Neural cell (in vitro differentiated cells): ENCODE measurements around the gene HAS3. TPM values are rescaled to one million over a fixed set of nuclear protein-coding genes. Genes with fewer than 3 reads are reported as not detected.
A peak's percentile ranks its signal among the peaks of the same experiment; 100 is the strongest.

ENCODE experiments used
- H2AFZ ChIP-seq: fragments of 200-600, 300-800 bp; sonication (generic), shearing (Covaris generic); 2 replicates; pipeline ENCODE4 v1.6.0; 2014; ENCODE audit warnings: low read depth, mild to moderate bottlenecking, antibody characterized with exemption, low read length, moderate library complexity
- H3F3A ChIP-seq: fragments of 200-600 bp; shearing (Covaris generic); 2 replicates; pipeline ENCODE4 v1.6.1; 2016; ENCODE audit warnings: mild to moderate bottlenecking, moderate library complexity, mixed read lengths, antibody characterized with exemption, low read length; ENCODE audit not compliant: insufficient read depth, poor library complexity, severe bottlenecking
- H3K27ac ChIP-seq: fragments of 200-600, 300-800 bp; sonication (generic), shearing (Covaris generic); 2 replicates; pipeline ENCODE4 v1.5.1; 2014; ENCODE audit warnings: mild to moderate bottlenecking, low read length, moderate library complexity
- H3K27me3 ChIP-seq: fragments of 300-800, 200-600 bp; sonication (generic), shearing (Covaris generic); 2 replicates; pipeline ENCODE4 v1.6.0; 2014; ENCODE audit warnings: mild to moderate bottlenecking, low read depth, low read length, moderate library complexity; ENCODE audit not compliant: insufficient read depth
- H3K36me3 ChIP-seq: fragments of 300-800, 200-600 bp; sonication (generic), shearing (Covaris generic); 2 replicates; pipeline ENCODE4 v1.5.1; 2014; ENCODE audit warnings: mild to moderate bottlenecking, antibody characterized with exemption, low read length, moderate library complexity; ENCODE audit not compliant: insufficient read depth
- H3K4me2 ChIP-seq: fragments of 300-800, 200-600 bp; sonication (generic), shearing (Covaris generic); 2 replicates; pipeline ENCODE4 v1.6.0; 2014; ENCODE audit warnings: mild to moderate bottlenecking, low read length
- H3K4me3 ChIP-seq: fragments of 300-800, 200-600 bp; sonication (generic), shearing (Covaris generic); 2 replicates; pipeline ENCODE4 v1.5.1; 2014; ENCODE audit warnings: mild to moderate bottlenecking, low read length, moderate library complexity
- H3K79me2 ChIP-seq: fragments of 200-600 bp; shearing (Covaris generic); replicated peaks from 2 replicates; pipeline ENCODE4 v1.6.0; 2014; ENCODE audit warnings: mild to moderate bottlenecking, low read length, moderate library complexity; ENCODE audit not compliant: insufficient read depth
- H3K9ac ChIP-seq: fragments of 300-800, 200-600 bp; sonication (generic), shearing (Covaris generic); 2 replicates; pipeline ENCODE4 v1.6.1; 2016; ENCODE audit warnings: mild to moderate bottlenecking, low read length, mixed read lengths
- H3K9me2 ChIP-seq: fragments of 200-600 bp; shearing (Covaris generic); 2 replicates; pipeline ENCODE4 v1.6.1; 2016; ENCODE audit warnings: mild to moderate bottlenecking, low read length, mixed read lengths; ENCODE audit not compliant: insufficient read depth
- H3K9me3 ChIP-seq: fragments of 200-600, 300-800 bp; sonication (generic), shearing (Covaris generic); 2 replicates; pipeline ENCODE4 v1.6.1; 2016; ENCODE audit warnings: mild to moderate bottlenecking, mixed run types, low read length, moderate library complexity, mixed read lengths
- H4K20me1 ChIP-seq: fragments of 200-600 bp; shearing (Covaris generic); 2 replicates; pipeline ENCODE4 v1.6.1; 2016; ENCODE audit warnings: mild to moderate bottlenecking, mixed run types; ENCODE audit not compliant: insufficient read depth
- CTCF ChIP-seq: fragments of 450-650 bp; IDR thresholded peaks from 2 replicates; pipeline ENCODE4 v1.5.1; 2014; ENCODE audit warnings: antibody characterized with exemption, mild to moderate bottlenecking, moderate library complexity; ENCODE audit not compliant: poor library complexity, severe bottlenecking
- EP300 ChIP-seq: fragments of 450-650 bp; conservative IDR thresholded peaks from 2 replicates; pipeline ENCODE4 v1.6.1; 2014; ENCODE audit warnings: antibody characterized with exemption, mild to moderate bottlenecking, moderate library complexity; ENCODE audit not compliant: poor library complexity, severe bottlenecking
- EZH2 ChIP-seq: fragments of 200-600, 300-800 bp; shearing (Covaris generic), sonication (generic); IDR thresholded peaks from 2 replicates; pipeline ENCODE4 v1.6.1; 2014; ENCODE audit warnings: antibody characterized with exemption, low read length, borderline replicate concordance, mild to moderate bottlenecking; ENCODE audit not compliant: insufficient read depth, poor library complexity, severe bottlenecking
- MXI1 ChIP-seq: fragments of 450-650 bp; conservative IDR thresholded peaks from 2 replicates; pipeline ENCODE4 v1.6.1; 2014; ENCODE audit warnings: antibody characterized with exemption, mild to moderate bottlenecking; ENCODE audit not compliant: poor library complexity, severe bottlenecking
- POLR2AphosphoS5 ChIP-seq: IDR thresholded peaks from 2 replicates; pipeline ENCODE4 v1.6.1; 2012
- RAD21 ChIP-seq: fragments of 450-650 bp; conservative IDR thresholded peaks from 2 replicates; pipeline ENCODE4 v1.6.1; 2014; ENCODE audit warnings: antibody characterized with exemption, mild to moderate bottlenecking, moderate library complexity
- SMC3 ChIP-seq: fragments of 450-650 bp; conservative IDR thresholded peaks from 2 replicates; pipeline ENCODE4 v1.6.1; 2014; ENCODE audit warnings: antibody characterized with exemption, mild to moderate bottlenecking, moderate library complexity; ENCODE audit not compliant: poor library complexity
- TAF1 ChIP-seq: IDR thresholded peaks from 2 replicates; pipeline ENCODE4 v1.6.1; 2012; ENCODE audit warnings: low read depth
- polyA plus RNA-seq: library from polyadenylated mRNA; depleted of rRNA; stranded (reverse); fragments of >200 nt; gene quantifications from 2 replicates; pipeline ENCODE4 v1.2.3, GENCODE V29; 2014
- TF ChIP-seq, protein P1 (sequence below): IDR thresholded peaks from 2 replicates; pipeline ENCODE4 v1.6.1; 2012; ENCODE audit warnings: borderline replicate concordance

HAS3 gene
- polyA plus RNA-seq, 1 donor from 2014 or later = 12.5 TPM

- Histone ChIP-seq H3K4me3 (peak overlapping the region; percentile 10), H3K9ac (no peak overlapping the region), H3K36me3 (peaks cover 11% of the 10 kb centered on the region), H3K4me2 (no peak overlapping the region), H4K20me1 (no peaks in the 10 kb centered on the region), H3K27me3 (no peaks in the 10 kb centered on the region), H2AFZ (no peak overlapping the region), H3K79me2 (peaks cover 39% of the 10 kb centered on the region), H3F3A (peaks cover 3% of the 10 kb centered on the region), H3K27ac (no peak overlapping the region), H3K9me3 (no peaks in the 10 kb centered on the region), H3K9me2 (no peaks in the 10 kb centered on the region)
- TF ChIP-seq CTCF = peak; percentile 58
- TF ChIP-seq EZH2 = no peak
These were observed 7.1 kb downstream of the HAS3 start for GRCh38 chr16:69112285-69113129.

- peaks cover under 1% of the 10 kb centered on the region for H3F3A ChIP-seq
- peaks cover 17% of the 10 kb centered on the region for H3K36me3 ChIP-seq
- no peak overlapping the region for H3K27ac ChIP-seq
- H2AFZ ChIP-seq = no peak overlapping the region
- no peaks in the 10 kb centered on the region for H3K9me2 ChIP-seq
- H3K4me3 ChIP-seq = no peak overlapping the region
- no peak for TF ChIP-seq EZH2
- no peaks in the 10 kb centered on the region for H3K9me3 ChIP-seq
- no peaks in the 10 kb centered on the region for H4K20me1 ChIP-seq
- H3K9ac ChIP-seq = no peak overlapping the region
- H3K27me3 ChIP-seq = no peaks in the 10 kb centered on the region
- peaks cover 39% of the 10 kb centered on the region for H3K79me2 ChIP-seq
- no peak overlapping the region for H3K4me2 ChIP-seq
These were observed 7.8 kb downstream of the HAS3 start for GRCh38 chr16:69113216-69113615.

DNA sequence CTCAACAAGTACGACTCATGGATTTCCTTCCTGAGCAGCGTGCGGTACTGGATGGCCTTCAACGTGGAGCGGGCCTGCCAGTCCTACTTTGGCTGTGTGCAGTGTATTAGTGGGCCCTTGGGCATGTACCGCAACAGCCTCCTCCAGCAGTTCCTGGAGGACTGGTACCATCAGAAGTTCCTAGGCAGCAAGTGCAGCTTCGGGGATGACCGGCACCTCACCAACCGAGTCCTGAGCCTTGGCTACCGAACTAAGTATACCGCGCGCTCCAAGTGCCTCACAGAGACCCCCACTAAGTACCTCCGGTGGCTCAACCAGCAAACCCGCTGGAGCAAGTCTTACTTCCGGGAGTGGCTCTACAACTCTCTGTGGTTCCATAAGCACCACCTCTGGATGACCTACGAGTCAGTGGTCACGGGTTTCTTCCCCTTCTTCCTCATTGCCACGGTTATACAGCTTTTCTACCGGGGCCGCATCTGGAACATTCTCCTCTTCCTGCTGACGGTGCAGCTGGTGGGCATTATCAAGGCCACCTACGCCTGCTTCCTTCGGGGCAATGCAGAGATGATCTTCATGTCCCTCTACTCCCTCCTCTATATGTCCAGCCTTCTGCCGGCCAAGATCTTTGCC is 9.0 kb downstream of the HAS3 start:
- peaks cover 15% of the 10 kb centered on the region for H3K36me3 ChIP-seq
- no peak overlapping the region for H3K27ac ChIP-seq
- TF ChIP-seq EZH2 (no peak), TAF1 (no peak), POLR2AphosphoS5 (no peak), MXI1 (no peak), RAD21 (no peak), SMC3 (no peak), EP300 (no peak), CTCF (no peak)
- TF ChIP-seq, protein P1, sequence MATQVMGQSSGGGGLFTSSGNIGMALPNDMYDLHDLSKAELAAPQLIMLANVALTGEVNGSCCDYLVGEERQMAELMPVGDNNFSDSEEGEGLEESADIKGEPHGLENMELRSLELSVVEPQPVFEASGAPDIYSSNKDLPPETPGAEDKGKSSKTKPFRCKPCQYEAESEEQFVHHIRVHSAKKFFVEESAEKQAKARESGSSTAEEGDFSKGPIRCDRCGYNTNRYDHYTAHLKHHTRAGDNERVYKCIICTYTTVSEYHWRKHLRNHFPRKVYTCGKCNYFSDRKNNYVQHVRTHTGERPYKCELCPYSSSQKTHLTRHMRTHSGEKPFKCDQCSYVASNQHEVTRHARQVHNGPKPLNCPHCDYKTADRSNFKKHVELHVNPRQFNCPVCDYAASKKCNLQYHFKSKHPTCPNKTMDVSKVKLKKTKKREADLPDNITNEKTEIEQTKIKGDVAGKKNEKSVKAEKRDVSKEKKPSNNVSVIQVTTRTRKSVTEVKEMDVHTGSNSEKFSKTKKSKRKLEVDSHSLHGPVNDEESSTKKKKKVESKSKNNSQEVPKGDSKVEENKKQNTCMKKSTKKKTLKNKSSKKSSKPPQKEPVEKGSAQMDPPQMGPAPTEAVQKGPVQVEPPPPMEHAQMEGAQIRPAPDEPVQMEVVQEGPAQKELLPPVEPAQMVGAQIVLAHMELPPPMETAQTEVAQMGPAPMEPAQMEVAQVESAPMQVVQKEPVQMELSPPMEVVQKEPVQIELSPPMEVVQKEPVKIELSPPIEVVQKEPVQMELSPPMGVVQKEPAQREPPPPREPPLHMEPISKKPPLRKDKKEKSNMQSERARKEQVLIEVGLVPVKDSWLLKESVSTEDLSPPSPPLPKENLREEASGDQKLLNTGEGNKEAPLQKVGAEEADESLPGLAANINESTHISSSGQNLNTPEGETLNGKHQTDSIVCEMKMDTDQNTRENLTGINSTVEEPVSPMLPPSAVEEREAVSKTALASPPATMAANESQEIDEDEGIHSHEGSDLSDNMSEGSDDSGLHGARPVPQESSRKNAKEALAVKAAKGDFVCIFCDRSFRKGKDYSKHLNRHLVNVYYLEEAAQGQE = no peak
- peaks cover 27% of the 10 kb centered on the region for H3K79me2 ChIP-seq
- no peak overlapping the region for H3K9ac ChIP-seq
- H3K4me2 ChIP-seq = no peak overlapping the region
- H3K9me2 ChIP-seq = no peaks in the 10 kb centered on the region
- H3K4me3 ChIP-seq = no peak overlapping the region
- no peak overlapping the region for H2AFZ ChIP-seq
- H3K27me3 ChIP-seq = no peaks in the 10 kb centered on the region
- H4K20me1 ChIP-seq = no peaks in the 10 kb centered on the region
- H3K9me3 ChIP-seq = no peaks in the 10 kb centered on the region
- no peaks in the 10 kb centered on the region for H3F3A ChIP-seq
